CD4-positive, alpha-beta T cell (primary cell): ENCODE results near the gene TECPR1. TPM values are rescaled to one million over a fixed set of nuclear protein-coding genes. Genes with fewer than 3 reads are reported as not detected.

Source experiments
- ATAC-seq: fragments of 200-7000 bp; cut with Tn5 transposase; one replicate; pipeline ENCODE4 v1.10.0; 2022; ENCODE audit warnings: mild to moderate bottlenecking; ENCODE audit not compliant: poor library complexity
- CTCF ChIA-PET: fragments of 350-600 bp; sonication (Branson Sonifier 250); formaldehyde crosslinking; loops from one replicate; lab custom pipeline; 2021; ENCODE audit warnings: antibody characterized with exemption, inconsistent platforms; lab: Charles Lee
- POLR2A ChIA-PET: fragments of 350-600 bp; sonication (Branson Sonifier 250); formaldehyde crosslinking; loops from one replicate; lab custom pipeline; 2021; ENCODE audit warnings: antibody characterized with exemption, inconsistent platforms; lab: Charles Lee
- DNase-seq, 14 experiments: peaks; one replicate each; pipeline ENCODE4 v3.0.0-alpha.2; 2013 to 2020; ENCODE audit warnings: mixed read lengths in 2 of 14
- H3K27ac ChIP-seq, 2 donors: one replicate each; pipeline versions ENCODE4 v1.5.1 to v1.7.0; 2013; ENCODE audit warnings: low read length in 2 of 2, low read depth in 1 of 2, mild to moderate bottlenecking in 1 of 2
- H3K27me3 ChIP-seq, 2 experiments: 1 replicate in 1 of 2; 2 replicates in 1 of 2; pipeline versions ENCODE4 v1.6.1 to v1.7.0; 2013; ENCODE audit warnings: low read length in 2 of 2, control low read depth in 1 of 2, mild to moderate bottlenecking in 1 of 2, moderate library complexity in 1 of 2; ENCODE audit not compliant: insufficient read depth in 2 of 2, control insufficient read depth in 1 of 2
- H3K36me3 ChIP-seq: one replicate; pipeline ENCODE4 v1.6.1; 2013; ENCODE audit warnings: low read length, control low read depth; ENCODE audit not compliant: insufficient read depth
- H3K4me1 ChIP-seq: one replicate; pipeline ENCODE4 v1.6.1; 2013; ENCODE audit warnings: low read length, control low read depth; ENCODE audit not compliant: insufficient read depth
- H3K4me3 ChIP-seq: one replicate; pipeline ENCODE4 v1.5.1; 2013; ENCODE audit warnings: mild to moderate bottlenecking, low read length, moderate library complexity
- H3K9me3 ChIP-seq, 2 experiments: 1 replicate in 1 of 2; 2 replicates in 1 of 2; pipeline versions ENCODE4 v1.6.1 to v1.7.0; 2013; ENCODE audit warnings: low read length in 2 of 2, mild to moderate bottlenecking in 2 of 2, control low read depth in 1 of 2, moderate library complexity in 1 of 2; ENCODE audit not compliant: control insufficient read depth in 1 of 2, insufficient read depth in 1 of 2
- H3K27ac Mint-ChIP-seq: one replicate; pipeline ENCODE4 v1.8.0; 2020; ENCODE audit warnings: mixed read lengths
- H3K27me3 Mint-ChIP-seq: one replicate; pipeline ENCODE4 v1.8.0; 2021; ENCODE audit warnings: mixed read lengths
- H3K36me3 Mint-ChIP-seq: one replicate; pipeline ENCODE4 v1.8.0; 2021; ENCODE audit warnings: low read depth, mixed read lengths
- H3K4me1 Mint-ChIP-seq: one replicate; pipeline ENCODE4 v1.8.0; 2021; ENCODE audit warnings: low read depth, mixed read lengths
- H3K4me3 Mint-ChIP-seq: one replicate; pipeline ENCODE4 v1.8.0; 2020; ENCODE audit warnings: mild to moderate bottlenecking, mixed read lengths
- H3K9me3 Mint-ChIP-seq: one replicate; pipeline ENCODE4 v1.8.0; 2020; ENCODE audit warnings: mixed read lengths
- CTCF ChIP-seq: fragments of 200-600 bp; IDR thresholded peaks from one replicate; pipeline ENCODE4 v1.8.0; 2022; ENCODE audit warnings: antibody characterized with exemption, mild to moderate bottlenecking
- intact Hi-C, 2 experiments: fragments of 100-400 bp; cut with DNase I in 1 of 2; cut with micrococcal nuclease in 1 of 2; formaldehyde crosslinking; loops; one replicate each; pipeline versions ENCODE4 v1.15.1 to v1.9.0; 2023 to 2025; cut with DNase I, micrococcal nuclease
- total RNA-seq, 174 experiments: library from RNA in 2 of 174; stranded (reverse) in 2 of 174; gene quantifications; one replicate each; pipeline ENCODE4 v1.2.3 and lab custom pipeline; 2021 to 2026

The TECPR1 gene
- total RNA-seq, 2 experiments from 2014 or later: 85.9 to 90.4 TPM

DNA sequence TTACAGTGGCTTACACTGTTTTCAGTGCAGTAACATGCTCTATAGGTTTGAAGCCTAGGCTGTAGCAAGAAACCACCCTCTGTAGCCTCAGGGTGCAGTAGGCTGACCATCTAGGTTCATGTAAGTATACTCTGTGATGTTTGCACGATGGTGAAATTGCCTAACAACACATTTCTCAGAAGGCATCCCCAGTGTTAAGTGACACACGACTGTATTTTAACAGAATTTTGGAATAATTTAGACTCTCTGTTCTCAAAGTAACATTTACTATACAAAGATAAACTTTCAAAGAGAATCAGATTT is 85.4 kb downstream of the TECPR1 start:
- Histone ChIP-seq H3K4me1 (no peaks in the 10 kb centered on the region), H3K4me3 (no peak overlapping the region), H3K36me3 (peaks cover 13% of the 10 kb centered on the region), H3K27ac (no peak overlapping the region), H3K27me3 (no peaks in the 10 kb centered on the region), H3K9me3 (no peaks in the 10 kb centered on the region)
- H3K27me3 Mint-ChIP-seq: no peaks in the 10 kb centered on the region
- peaks cover 25% of the 10 kb centered on the region for H3K36me3 Mint-ChIP-seq
- H3K4me3 Mint-ChIP-seq: no peak overlapping the region
- ChIA-PET POLR2A (no interaction called here), CTCF (interaction anchor here (0.6 to 3.1 kb wide), 5 partner anchors 12 to 199 kb away, joined by 3 to 23 read pairs (median 3); no protein-coding TSS in a partner anchor)
- ATAC-seq (no peak), DNase-seq (no peak)
- TF ChIP-seq CTCF: no peak
- intact Hi-C loops: no loop called here
- no peak overlapping the region for H3K27ac Mint-ChIP-seq
- peaks cover 25% of the 10 kb centered on the region for H3K4me1 Mint-ChIP-seq
- no peaks in the 10 kb centered on the region for H3K9me3 Mint-ChIP-seq

- intact Hi-C loops: no loop called here
- peak; percentile 16 to 66 (median 44) for DNase-seq
Observed at GRCh38 chr7:98165827-98166667, 86.0 kb downstream of the TECPR1 start.

More at GRCh38 chr7:98165827-98166667, 86.0 kb downstream of the TECPR1 start:
- Mint-ChIP-seq H3K27ac (no peak overlapping the region), H3K36me3 (peaks cover 23% of the 10 kb centered on the region), H3K27me3 (no peaks in the 10 kb centered on the region), H3K4me3 (no peak overlapping the region), H3K4me1 (peaks cover 25% of the 10 kb centered on the region), H3K9me3 (no peaks in the 10 kb centered on the region)
- ChIA-PET CTCF (interaction anchor here (0.6 to 3.1 kb wide), 6 partner anchors 12 to 198 kb away, joined by 3 to 23 read pairs (median 4); partner anchors contain the start of gene LMTK2), POLR2A (no interaction called here)
- Histone ChIP-seq H3K4me1 (no peaks in the 10 kb centered on the region), H3K9me3 (no peaks in the 10 kb centered on the region), H3K4me3 (no peak overlapping the region), H3K27ac (no peak overlapping the region), H3K27me3 (no peaks in the 10 kb centered on the region), H3K36me3 (peaks cover 8% of the 10 kb centered on the region)
- peak; percentile 44 for TF ChIP-seq CTCF
- ATAC-seq: peak; percentile 76

Other genes with a start within 250 kb of the TECPR1 start
- gene LMTK2, start 145.4 kb downstream of the TECPR1 start, total RNA-seq: 10 to 100 TPM; 30.3 to 31.7 TPM
- gene BHLHA15, start 40.8 kb downstream of the TECPR1 start, total RNA-seq: not detected
- 10 to 100 TPM; 68.0 to 76.5 TPM for gene BRI3, start 29.5 kb upstream of the TECPR1 start, total RNA-seq
- under 1 TPM; 0.33 to 0.61 TPM for gene BAIAP2L1, start 148.9 kb upstream of the TECPR1 start, total RNA-seq